HL-60 (cell line): ENCODE data around the gene CORO1A.
A peak's percentile ranks its signal among the peaks of the same experiment; 100 is the strongest.

Experiments
- POLR2AphosphoS5 ChIP-seq: IDR thresholded peaks from 2 replicates; pipeline ENCODE4 v1.6.1; 2012; ENCODE audit warnings: low read depth
- TF ChIP-seq, protein P1 (sequence below): IDR thresholded peaks from one replicate; pipeline ENCODE4 v1.5.1; 2011; ENCODE audit warnings: low read length, control low read depth, inconsistent platforms; ENCODE audit not compliant: insufficient read depth
- TF ChIP-seq, protein P2 (sequence below): IDR thresholded peaks from 2 replicates; pipeline ENCODE4 v1.6.1; 2012; ENCODE audit warnings: low read depth; ENCODE audit not compliant: insufficient replicate concordance

DNA sequence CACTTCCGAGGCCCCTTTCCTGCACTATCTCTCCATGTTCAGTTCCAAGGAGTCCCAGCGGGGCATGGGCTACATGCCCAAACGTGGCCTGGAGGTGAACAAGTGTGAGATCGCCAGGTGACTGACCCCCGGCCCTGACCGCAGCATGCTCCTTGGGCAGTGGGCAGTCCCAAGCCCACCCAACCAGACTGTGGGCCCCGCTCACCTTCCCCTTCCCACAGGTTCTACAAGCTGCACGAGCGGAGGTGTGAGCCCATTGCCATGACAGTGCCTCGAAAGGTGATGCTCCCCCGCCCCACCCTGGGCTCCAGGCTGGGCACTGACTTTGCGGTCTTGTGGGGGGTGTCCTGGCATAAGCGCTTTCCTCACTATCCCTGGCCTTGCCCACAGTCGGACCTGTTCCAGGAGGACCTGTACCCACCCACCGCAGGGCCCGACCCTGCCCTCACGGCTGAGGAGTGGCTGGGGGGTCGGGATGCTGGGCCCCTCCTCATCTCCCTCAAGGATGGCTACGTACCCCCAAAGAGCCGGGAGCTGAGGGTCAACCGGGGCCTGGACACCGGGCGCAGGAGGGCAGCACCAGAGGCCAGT, 4.7 kb downstream of the CORO1A start:
- TF ChIP-seq, protein P1, sequence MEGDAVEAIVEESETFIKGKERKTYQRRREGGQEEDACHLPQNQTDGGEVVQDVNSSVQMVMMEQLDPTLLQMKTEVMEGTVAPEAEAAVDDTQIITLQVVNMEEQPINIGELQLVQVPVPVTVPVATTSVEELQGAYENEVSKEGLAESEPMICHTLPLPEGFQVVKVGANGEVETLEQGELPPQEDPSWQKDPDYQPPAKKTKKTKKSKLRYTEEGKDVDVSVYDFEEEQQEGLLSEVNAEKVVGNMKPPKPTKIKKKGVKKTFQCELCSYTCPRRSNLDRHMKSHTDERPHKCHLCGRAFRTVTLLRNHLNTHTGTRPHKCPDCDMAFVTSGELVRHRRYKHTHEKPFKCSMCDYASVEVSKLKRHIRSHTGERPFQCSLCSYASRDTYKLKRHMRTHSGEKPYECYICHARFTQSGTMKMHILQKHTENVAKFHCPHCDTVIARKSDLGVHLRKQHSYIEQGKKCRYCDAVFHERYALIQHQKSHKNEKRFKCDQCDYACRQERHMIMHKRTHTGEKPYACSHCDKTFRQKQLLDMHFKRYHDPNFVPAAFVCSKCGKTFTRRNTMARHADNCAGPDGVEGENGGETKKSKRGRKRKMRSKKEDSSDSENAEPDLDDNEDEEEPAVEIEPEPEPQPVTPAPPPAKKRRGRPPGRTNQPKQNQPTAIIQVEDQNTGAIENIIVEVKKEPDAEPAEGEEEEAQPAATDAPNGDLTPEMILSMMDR: no peak
- peak; percentile 21; the same call in 1 of the 2 replicates for TF ChIP-seq POLR2AphosphoS5
- TF ChIP-seq, protein P2, sequence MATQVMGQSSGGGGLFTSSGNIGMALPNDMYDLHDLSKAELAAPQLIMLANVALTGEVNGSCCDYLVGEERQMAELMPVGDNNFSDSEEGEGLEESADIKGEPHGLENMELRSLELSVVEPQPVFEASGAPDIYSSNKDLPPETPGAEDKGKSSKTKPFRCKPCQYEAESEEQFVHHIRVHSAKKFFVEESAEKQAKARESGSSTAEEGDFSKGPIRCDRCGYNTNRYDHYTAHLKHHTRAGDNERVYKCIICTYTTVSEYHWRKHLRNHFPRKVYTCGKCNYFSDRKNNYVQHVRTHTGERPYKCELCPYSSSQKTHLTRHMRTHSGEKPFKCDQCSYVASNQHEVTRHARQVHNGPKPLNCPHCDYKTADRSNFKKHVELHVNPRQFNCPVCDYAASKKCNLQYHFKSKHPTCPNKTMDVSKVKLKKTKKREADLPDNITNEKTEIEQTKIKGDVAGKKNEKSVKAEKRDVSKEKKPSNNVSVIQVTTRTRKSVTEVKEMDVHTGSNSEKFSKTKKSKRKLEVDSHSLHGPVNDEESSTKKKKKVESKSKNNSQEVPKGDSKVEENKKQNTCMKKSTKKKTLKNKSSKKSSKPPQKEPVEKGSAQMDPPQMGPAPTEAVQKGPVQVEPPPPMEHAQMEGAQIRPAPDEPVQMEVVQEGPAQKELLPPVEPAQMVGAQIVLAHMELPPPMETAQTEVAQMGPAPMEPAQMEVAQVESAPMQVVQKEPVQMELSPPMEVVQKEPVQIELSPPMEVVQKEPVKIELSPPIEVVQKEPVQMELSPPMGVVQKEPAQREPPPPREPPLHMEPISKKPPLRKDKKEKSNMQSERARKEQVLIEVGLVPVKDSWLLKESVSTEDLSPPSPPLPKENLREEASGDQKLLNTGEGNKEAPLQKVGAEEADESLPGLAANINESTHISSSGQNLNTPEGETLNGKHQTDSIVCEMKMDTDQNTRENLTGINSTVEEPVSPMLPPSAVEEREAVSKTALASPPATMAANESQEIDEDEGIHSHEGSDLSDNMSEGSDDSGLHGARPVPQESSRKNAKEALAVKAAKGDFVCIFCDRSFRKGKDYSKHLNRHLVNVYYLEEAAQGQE: no peak
